ENCODE data around the gene AGPAT2.
"Not testable (repeated sequence)": the region's sequence is repeated elsewhere in the genome, so short reads cannot be mapped to it uniquely, and the experiment has no call there.

Gene AGPAT2

DNA sequence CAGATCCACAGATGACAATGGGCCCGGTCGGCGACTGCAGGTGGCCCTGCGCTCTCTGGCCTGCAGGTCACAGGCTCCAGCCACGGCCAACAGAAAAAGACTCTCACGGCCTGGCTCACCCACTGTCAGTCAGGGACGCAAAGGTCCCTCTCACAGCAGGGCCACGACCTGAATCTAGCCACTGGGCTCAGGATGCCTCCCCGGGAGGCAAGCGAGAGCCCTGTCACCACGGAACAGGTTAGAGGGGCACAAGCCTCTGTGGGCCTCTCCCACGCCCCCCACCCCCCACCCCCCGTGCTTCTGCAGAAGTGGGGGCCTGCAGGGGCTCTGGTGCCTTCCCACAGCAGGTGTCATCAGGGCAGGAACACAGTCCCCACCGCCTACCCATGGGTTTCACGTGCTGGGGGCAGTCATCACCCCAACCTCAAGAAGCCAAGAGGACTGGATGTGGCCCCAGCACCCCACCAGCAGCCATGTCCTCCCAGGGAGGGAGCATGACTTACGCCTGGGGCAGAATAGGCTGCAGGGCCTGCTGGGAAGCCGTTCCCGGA lies 41.8 kb downstream of the AGPAT2 start:
- DNase-seq (ENCODE audit: low spot score) = no peak

DNA sequence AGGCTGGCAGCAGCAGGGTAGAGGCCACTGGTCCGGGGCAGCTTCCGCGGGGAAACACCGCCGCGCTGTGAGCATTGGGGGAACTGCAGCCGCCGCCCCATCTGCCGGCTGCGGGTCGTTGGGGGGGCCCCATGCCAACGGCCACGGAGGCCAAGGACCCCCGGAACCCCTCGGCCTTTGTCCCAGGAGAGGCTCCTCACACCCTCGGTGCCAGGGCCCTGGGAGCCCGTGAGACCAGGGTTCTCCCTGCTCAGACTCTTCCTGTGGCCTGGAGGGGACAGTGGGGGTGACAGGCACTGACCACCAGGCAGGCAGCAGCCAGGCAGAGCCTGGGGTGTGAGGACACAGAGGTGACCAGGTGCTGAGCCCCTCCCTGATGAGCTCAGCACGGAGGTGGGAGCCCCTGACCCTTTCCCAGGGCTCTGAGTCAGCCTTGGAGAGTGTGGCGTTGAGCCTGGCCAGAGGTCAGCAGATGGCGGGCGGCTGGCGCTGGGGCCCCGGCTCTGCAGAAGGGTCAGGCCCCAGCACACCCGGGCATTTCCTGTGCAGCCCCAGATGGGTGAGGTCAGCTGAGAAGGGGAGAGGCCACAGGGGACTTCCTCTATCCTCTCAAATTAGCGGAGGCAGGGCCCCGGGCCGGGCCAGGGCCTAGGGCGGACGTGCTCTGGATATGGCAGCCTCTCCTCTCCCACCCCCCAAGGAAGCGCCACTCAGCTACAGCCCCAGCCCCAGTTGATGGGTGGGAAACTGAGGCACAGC lies 42.5 kb downstream of the AGPAT2 start:
- peak; percentile 65 for DNase-seq (ENCODE audit: low spot score)

DNA sequence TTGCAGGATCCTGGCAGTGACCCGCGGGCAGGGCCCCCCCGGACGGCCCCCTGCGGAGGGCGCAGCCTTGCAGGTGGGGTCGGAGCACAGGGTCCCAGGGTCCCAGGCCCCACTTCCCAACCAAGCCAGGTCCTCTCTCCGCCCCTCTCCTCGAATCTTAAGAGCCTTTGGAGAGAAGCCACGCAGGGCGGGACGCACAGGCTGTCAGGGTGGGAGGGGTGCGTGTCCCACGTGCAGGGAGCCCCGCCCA lies 43.0 kb downstream of the AGPAT2 start:
- no peak for DNase-seq (ENCODE audit: low spot score)

DNA sequence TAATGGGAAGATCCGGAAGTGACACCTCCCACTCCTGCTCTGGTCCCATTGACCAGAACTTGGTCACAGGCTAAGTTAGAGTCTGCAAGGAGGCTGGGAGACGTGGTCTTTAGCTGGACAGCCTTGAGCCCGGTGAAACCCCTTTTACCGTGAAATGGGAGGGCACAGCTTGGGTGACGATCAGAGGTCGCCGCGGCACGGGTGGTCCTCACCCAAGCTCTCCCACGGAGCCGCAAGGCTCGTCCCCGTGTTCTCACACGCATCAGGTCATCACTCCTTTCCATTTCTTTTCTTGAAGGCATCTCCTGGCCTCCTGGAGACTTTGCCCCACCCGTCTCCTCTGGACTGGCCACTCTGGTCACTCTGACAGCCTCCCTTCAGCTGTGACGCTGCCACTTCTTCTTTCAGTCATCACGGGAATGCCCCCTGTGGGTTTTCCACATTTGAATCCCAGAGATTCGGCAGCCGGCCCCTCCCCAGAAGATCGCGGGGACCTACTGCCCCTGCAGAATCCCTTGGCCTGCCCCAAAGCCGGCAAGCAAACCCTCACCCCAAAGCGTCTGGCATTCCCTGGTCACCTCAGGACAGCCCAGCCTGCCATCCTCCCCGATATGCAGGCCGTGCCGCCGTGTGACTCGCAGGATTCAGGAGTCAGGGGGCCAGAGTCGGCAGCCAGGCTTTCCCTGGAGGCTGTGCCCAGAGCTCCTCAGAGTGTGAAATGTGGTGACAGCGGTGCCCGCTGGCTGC lies 43.5 kb downstream of the AGPAT2 start:
- no peak for DNase-seq (ENCODE audit: low spot score)

DNA sequence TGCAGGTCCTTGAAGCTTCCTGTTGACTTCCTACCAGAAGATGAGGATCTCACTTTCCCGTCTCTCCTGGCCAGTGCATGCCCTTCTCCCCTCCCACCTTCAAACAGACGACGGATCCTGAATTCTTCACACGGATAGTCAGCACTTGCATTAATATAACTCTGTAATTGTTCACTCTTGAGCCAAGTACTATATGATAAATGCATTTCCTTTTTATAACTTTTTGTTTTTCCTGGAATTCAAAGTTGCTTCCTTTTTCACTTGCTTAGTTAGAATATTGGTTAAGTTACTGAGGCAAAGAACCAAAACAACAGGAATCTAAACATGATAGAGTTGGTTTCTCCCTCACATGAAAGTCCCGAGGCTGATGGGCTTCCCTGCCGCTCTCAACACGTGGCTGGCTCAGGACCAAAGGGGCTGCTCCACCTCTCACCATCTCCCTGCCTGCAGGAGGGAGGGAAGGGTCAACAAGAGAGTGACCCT lies 44.8 kb downstream of the AGPAT2 start:
- no peak for DNase-seq (ENCODE audit: low spot score)

DNA sequence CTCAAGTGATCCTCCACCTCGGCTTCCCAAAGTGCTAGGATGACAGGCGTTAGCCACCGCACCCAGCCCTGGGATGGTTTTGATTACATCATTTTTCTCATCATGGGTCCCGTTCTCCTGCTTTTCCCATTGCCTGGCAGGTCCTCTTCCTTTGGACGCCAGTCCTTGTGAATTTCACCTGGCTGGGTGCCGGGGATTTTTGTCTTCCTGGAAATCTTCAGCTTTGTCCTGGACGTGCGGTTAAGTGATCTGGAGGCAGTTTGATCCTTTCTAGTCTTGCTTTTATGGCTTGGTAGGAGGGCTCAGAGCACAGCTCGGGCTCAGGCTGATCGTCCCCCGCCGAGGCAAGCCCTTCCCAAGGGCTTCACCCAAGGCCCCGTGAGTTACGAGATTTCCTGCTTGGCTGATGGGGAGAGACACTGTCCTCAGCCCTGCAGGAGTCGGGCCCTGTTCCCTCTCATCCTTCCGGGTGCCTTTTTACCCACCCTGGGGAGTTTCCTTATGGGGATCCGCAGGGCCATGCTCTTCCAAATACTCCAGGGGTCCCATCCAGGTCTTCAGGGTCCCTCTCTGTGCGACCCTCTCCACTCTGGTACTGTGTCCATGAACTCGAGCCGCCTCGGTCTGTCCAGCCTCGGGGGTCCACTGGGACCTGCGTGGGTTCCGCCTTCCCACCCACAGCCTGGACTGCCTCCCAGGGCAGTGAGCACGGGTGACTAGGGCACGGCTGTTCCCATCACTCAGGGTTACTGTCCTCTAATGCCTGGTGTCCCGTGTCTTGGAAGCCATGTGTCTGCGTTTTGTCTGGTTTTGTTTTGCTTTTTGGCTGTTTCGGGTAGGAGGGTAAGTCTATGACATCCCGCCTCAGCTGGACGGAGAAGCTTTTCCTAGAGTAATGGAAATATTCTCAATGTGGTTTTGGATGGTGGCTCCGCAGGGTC lies 46.8 kb downstream of the AGPAT2 start:
- no peak for DNase-seq (ENCODE audit: low spot score)

DNA sequence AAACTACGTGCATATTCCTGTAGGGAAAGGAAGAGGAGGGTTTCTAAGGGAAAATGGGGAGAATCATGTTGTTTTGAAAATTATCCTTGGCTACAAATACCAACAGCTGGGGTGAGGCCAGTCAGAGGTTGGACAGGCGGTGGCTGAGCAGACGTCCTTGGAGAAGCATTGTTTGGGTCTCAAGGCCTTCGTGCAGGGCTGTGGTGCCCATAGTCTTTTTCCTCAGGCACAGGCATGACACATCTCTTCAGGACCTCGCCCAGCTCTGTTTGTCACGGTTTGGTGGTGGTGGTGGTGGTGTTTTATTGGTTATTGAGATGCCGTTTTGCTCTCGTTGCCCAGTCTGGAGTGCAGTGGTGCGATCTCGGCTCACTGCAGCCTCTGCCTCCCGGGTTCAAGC lies 52.4 kb downstream of the AGPAT2 start:
- no peak for DNase-seq (ENCODE audit: low spot score)

DNA sequence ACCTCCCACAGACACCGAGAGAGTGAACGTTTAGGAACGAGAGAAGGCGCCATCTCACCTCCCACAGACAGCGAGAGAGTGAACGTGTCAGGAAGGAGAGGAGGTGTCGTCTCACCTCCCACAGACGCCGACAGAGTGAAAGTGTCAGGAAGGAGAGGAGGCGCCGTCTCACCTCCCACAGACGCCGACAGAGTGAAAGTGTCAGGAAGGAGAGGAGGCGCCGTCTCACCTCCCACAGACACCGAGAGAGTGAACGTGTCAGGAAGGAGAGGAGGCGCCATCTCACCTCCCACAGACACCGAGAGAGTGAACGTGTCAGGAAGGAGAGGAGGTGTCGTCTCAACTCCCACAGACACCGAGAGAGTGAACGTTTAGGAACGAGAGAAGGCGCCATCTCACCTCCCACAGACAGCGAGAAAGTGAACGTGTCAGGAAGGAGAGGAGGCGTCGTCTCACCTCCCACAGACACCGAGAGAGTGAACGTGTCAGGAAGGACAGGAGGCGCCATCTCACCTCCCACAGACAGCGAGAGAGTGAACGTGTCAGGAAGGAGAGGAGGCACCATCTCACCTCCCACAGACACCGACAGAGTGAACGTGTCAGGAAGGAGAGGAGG lies 54.7 kb downstream of the AGPAT2 start:
- not testable (repeated sequence) for DNase-seq (ENCODE audit: low spot score)

DNA sequence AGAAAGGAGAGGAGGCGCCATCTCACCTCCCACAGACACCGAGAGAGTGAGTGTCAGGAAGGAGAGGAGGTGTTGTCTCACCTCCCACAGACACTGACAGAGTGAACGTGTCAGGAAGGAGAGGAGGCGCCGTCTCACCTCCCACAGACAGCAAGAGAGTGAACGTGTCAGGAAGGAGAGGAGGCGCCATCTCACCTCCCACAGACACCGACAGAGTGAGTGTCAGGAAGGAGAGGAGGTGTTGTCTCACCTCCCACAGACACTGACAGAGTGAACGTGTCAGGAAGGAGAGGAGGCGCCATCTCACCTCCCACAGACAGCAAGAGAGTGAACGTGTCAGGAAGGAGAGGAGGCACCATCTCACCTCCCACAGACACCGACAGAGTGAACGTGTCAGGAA lies 55.2 kb downstream of the AGPAT2 start:
- peak; percentile 17 for DNase-seq (ENCODE audit: low spot score)

DNA sequence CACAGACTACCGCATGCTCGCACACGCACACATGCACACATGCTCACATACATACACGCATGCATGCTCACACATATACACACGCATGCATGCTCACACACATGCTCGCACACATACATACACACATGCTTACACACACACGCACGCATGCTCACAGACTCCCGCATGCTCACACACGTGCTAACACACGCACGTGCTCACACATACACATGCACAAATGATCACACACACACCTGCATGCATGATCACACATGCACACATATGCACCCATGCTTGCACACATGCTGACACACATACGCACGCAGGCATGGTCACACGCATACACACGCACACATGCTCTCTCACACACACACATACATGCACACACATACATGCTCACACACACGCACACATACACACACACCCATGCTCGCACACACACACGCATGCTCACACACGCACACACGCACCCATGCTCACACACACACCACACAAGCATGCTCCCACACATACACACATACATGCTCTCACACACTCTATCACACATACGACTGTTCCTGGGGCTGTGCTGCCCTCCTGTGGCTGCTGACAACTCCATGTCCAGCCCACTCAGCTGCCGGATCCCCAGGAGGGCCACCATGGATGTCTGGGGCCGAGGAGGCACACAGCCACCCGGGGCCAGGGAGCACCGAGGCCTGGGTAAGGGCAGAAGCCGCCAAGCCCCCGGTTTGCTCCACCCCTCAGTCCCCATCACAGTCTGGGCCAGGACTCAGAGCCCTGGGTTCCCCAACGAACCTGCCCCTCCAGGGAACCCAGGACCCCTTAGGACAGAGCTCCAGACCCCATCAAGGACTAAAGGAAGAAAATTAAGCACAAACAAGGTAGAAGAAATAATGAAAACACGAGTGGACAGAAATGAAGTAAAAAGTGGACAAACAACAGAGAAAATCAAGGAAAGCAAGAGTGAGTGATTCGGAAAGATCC lies 55.9 kb downstream of the AGPAT2 start:
- peak; percentile 81 for DNase-seq (ENCODE audit: low spot score)

DNA sequence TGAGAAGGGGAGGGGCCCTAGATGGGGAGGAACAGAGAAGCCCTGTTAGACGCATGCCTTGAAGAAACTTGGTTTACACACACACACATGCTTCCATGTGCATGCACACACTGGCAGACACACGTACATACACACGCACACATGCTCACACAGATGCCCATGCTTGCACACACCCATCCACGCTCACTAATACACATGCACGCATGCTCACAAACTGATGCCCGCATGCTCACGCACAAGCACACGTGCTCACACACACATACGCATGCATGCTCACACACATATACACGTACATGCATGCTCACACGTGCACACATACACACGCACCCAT lies 56.6 kb downstream of the AGPAT2 start:
- DNase-seq (ENCODE audit: low spot score) = no peak

DNA sequence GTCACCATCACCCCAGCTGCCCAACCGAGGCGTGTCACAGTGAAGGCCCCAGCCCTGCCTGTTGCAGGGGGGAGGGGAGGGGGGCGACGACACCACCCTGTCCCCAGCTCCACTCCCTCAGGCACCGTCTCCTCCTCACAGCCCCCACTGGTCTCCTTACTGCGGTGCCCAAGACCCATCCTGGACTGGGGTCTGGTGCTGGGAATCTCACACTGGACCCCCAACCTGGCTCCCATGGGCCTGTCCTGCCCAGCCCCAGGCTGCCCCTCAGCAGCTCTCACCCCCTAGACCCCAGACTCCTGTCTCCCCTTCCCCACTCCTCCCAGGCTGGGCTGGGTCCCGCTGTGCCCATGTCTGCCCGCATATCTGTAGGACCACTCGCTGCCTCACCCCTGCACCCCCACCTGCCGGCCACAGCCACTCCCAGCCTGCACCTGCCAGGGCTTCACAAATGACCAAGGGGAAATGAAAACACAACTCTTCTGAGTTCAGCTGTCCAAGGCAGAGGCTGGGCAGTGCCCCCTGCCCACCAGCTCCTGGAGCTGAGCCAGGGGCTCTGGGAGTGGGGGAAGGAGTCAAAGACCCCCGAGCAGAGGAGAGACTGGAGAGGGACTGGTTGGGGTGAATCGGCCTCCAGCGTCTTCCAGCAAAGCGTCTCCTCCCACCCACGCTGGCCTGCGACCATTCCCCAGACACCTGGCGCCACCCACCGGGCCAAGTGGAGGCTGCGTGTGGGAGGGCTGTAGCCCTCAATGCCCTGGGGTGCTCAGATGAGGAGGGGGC lies 57.2 kb downstream of the AGPAT2 start:
- peak; percentile 57 for DNase-seq (ENCODE audit: low spot score)

DNA sequence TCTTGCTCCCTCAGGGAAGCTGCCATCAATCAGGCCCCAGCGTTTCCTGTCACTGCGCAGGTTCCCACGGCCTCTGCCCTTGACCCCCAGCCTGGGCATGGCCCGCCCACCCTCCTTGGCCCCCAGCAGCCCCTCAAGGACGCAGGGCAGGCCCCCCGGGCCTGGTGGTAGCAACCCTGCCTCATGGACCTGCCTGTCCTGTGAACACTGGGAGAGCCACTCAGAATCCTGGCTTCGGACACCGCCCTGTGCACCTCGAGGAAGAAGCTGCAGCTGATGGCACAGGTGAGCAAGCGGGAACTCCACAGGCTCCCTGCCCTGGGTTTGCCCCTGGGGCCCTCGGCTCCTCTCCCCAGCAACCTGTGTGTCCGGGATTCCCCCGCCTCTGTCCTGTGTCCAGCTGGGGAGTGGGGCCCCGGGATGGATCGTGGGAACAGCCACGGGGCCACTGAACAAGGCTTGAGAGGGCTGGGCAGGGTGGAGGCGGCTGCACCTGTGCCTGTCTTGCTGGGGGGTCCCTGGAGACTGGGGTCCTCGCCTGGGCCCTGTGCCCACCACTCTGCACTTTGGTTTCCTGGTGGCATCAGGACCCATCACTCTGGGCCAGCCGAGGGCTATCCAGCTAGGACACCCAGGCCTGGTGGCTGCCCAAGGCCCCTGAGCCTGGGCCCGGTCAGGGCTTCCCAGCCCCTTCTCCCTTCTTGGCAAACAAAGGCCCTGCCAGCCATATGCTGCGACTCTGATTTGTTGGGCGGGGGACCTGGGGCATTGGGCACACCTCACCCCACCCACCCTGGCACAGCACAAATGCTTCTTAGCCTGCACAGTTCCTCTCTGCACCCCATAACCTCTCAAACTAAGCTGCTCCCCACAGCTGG lies 58.0 kb downstream of the AGPAT2 start:
- DNase-seq (ENCODE audit: low spot score) = no peak

DNA sequence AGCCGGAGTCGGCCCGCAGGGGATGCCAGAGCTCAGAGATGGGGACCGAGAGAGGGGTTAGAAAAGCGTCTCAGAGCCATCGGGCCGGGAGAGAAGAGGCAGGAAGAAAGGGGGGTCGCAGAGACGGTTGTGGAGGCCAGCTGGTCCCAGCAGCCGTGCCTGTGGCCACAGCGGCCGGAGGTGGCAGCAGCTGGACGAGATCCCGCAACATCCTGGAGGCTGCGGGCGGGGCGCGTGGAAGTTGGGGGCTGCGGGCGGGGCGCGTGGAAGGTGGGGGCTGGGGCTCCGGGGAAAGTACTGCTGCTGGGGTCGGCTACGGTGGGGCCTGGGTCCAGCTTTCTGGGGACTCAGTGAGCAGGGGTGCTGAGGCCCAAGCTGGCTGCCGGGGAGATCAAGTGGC lies 59.0 kb downstream of the AGPAT2 start:
- DNase-seq (ENCODE audit: low spot score) = no peak

DNA sequence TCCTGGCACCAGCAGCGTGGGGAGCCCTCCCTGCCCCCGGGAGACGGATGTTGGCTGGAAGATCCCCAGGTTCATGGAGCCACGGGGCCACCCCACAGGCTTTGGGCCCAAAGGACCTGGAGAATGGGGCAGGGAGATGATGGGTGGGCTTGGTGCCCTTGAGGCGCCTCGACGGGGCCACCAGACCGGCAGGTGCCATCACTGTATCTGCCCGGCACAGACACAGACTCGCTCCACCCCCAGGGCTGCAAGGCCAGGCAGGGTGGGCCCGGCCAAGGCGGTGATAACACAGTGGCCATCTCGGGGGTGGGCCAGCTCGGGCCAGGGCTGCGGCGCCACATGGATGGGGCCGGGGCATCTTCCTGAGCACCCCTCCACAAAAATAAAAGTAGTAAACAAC lies 59.6 kb downstream of the AGPAT2 start:
- no peak for DNase-seq (ENCODE audit: low spot score)

DNA sequence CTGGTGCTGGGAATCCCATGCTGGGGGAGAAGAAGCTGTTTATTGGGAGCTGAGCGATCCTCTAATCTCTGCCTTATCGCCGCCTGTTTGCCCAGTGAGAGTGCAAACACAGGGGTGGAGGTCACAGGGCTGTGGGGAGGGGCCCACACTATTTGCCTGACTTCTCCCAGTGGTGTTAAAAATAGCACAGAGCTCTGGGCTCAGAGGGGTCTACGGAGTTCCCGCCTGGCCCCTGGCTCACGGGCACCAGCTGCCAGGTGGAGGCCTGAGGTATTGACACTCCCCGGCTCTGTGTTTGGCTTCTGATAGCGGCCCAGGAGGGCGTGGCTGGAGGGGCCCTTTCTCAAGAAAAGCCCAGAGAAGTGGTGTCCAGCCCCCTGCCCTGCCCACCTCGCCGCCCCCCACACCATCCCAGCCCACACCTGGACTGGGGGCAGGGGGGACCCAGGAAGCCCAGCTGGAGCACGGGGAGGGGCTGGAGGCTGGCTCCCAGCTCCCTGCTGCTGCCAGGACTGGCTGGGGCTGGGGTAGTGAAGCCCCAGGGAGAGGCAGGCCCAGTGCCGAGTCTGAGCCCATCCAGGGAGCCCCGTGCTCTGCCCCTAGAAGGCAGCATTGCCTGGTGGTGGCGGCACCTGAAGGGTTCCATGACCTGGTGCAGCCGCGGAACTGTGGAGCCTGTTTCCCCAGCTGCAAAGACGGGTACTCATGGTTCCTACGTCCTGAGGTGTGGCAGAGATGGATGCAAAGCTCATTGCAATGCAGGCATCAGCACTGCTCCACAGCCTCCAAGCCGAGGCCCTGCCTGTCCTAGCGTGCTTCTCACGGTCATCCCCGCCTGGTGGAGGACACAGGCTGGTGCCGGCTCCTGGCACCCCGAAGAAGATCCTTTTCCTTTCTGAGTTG lies 60.3 kb downstream of the AGPAT2 start:
- DNase-seq (ENCODE audit: low spot score) = no peak

DNA sequence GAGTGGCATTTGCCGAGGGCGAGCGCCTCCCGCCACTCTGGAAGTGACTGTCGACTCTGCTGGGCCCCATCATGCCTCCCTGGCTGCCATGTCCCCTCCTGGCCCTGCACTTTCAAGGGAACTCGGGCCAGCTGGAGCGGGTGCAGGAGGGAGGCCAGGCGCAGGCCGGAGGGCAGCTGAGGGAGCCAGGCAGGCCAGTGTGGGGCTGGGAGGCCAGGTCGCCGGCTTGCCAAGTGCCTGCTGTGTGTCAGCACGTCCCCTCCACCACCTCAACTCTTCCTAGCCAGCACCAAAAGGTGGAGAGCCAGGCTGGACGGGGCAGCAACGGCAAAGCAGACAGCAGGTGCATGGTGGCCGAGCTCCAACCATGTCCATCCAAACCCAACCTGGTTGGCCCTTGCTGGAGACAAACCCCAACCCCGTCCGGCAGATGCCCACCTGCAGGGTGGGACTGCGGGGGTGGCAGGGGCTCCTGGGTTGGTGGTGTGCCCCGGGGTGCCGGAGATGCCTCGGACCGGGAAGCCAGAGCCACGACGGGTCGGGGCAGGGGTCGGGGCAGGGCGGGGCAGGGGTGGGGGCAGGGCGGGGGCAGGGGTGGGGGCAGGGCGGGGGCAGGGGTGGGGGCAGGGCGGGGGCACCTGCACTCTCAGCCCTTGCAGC lies 61.1 kb downstream of the AGPAT2 start:
- DNase-seq (ENCODE audit: low spot score) = no peak
